Measurements from ENCODE around the gene HEATR5B. TPM values are rescaled to one million over a fixed set of nuclear protein-coding genes. Genes with fewer than 3 reads are reported as not detected.

The HEATR5B gene
- total RNA-seq, 4 donors from 2014 or later = 27.7 to 50.4 (median 35.5) TPM

DNA sequence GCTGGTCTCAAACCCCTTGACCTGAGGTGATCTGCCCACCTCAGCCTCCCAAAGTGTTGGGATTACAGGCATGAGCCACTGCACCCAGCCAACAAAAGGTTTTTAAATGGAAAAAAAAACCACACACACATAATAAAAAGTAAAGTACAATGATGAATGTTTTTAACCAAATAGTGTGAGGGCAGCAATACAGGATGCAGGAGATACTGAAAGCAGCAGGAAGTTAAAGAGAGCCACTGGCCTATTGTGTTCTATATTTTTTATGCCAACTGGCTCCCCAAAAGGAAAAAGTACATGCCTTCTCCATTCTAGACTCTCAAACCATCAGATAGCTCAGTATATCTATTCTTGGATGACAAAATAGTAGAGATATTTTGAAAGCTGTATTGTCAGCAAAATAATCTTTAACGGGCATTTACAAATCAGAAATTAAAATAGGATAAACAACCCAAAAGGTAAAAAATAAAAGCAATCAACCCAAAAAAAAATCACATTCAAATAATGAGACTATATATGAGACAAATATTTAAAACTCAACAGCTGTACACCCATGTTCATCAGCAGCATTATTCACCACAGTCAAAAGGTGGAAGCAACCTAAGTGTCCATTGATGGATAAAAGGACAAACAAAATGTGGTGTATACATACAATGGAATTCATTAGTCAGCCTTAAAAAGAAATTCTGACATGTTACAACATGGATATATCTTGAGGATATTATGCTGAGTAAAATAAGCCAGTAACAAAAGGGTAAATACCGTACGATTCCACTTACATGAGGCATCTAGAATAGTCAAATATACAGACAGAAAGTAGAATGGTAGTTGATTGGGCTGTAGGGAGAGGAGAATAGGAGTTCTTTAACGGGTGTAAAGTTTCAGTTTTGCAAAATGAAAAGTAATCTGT, 26.4 kb upstream of the HEATR5B start:
- no peak for TF ChIP-seq CTCF (IDR thresholded peaks at IDR 0.05)
- no peak for DNase-seq (ENCODE audit: low spot score)
- ATAC-seq (ENCODE audit: low FRiP score) = no peak

DNA sequence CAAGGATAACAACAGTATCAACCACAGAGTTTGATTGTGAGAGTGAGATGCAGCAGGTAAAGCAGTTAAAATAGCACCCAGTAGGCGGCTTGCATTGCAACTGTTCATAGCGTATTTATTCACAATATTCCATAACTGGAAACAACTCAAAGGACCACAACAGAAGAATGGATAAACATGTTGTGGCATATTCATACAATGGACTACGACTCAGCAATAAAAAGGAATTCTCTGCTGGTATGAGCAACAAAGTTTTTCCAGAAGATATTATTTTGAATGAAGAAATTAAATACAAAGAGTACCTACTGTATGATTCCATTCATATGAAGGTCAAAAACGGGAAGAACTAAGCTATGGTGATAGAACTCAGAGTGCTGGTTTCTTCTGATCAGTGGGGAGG, 25.4 kb upstream of the HEATR5B start:
- TF ChIP-seq CTCF (IDR thresholded peaks at IDR 0.05) = no peak
- no peak for ATAC-seq (ENCODE audit: low FRiP score)
- DNase-seq (ENCODE audit: low spot score) = no peak

DNA sequence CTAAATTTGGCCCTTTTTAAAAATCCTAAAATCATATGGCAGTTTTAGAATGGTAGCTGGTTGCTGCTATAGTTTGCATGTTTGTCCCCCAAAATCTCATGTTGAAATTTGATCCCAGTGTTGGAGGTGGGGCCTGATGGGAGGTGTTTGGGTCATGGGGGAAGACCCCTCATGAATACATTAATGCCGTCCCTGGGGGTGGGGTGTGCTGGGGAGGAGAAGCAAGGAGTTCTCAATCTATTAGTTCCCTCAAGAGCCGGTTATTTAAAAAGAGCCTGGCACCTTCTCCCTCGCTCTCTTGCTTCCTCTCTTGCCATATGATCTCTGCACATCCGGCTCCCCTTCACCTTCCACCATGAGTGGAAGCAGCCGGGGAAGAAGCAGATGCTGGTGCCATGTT, 21.0 kb upstream of the HEATR5B start:
- no peak for DNase-seq (ENCODE audit: low spot score)
- no peak for ATAC-seq (ENCODE audit: low FRiP score)
- no peak for TF ChIP-seq CTCF (IDR thresholded peaks at IDR 0.05)

DNA sequence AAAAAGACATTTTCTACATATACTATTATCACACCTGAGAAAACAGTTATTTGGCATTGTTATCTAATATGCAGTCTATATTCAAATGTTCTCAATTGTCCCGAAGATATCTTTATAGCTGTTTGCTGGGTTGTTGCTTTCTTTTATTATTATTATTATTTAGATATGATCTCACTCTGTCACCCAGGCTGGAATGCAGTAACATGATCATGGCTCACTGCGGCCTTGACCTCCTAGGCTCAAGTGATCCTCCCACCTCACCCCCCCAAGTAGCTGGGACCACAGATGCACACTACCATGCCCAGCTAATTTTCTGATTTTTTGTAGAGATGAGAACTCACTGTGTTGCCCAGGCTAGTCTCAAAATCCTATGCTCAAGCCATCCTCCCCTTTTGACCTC, 20.0 kb upstream of the HEATR5B start:
- no peak for ATAC-seq (ENCODE audit: low FRiP score)
- TF ChIP-seq CTCF (IDR thresholded peaks at IDR 0.05) = no peak
- DNase-seq (ENCODE audit: low spot score) = no peak

- no peak for TF ChIP-seq CTCF (IDR thresholded peaks at IDR 0.05)
- DNase-seq (ENCODE audit: low spot score) (no peak), ATAC-seq (ENCODE audit: low FRiP score) (no peak)
Measured at GRCh38 chr2:37102588-37102987, 18.4 kb upstream of the HEATR5B start.

GRCh38 chr2:37100054-37100453, 15.9 kb upstream of the HEATR5B start:
- no peak for DNase-seq (ENCODE audit: low spot score)
- ATAC-seq (ENCODE audit: low FRiP score) = no peak
- no peak for TF ChIP-seq CTCF (IDR thresholded peaks at IDR 0.05)

Data from omental fat pad (tissue), 4 donors.